GM12864 (cell line): ENCODE measurements around the gene LYSMD2.

Source experiments
- DNase-seq: peaks from one replicate; pipeline ENCODE4 v3.0.0-alpha.2; 2011; ENCODE audit warnings: low read depth
- H3K4me3 ChIP-seq: 2 replicates; pipeline ENCODE4 v1.5.1; 2011; ENCODE audit warnings: mild to moderate bottlenecking, low read depth, low read length, control low read depth
- CTCF ChIP-seq: IDR thresholded peaks from 2 replicates; pipeline ENCODE4 v1.5.1; 2011; ENCODE audit warnings: low read depth, mild to moderate bottlenecking, moderate library complexity, low read length, control low read depth, inconsistent platforms; ENCODE audit errors: missing control alignments

Gene LYSMD2

GRCh38 chr15:51738553-51738952 is 1.1 kb upstream of the LYSMD2 start:
- no peak for TF ChIP-seq CTCF
- no peak for DNase-seq
- peak overlapping the region; percentile 80; the same call in 1 of the 2 replicates for H3K4me3 ChIP-seq

- TF ChIP-seq CTCF = no peak
- peak overlapping the region; percentile 80 for H3K4me3 ChIP-seq
- no peak for DNase-seq
Measured at GRCh38 chr15:51736751-51737521, 519 bp downstream of the LYSMD2 start.

- peak overlapping the region; percentile 80 for H3K4me3 ChIP-seq
- TF ChIP-seq CTCF = no peak
- no peak for DNase-seq
Measured at GRCh38 chr15:51736069-51736468, 1.4 kb downstream of the LYSMD2 start.

- DNase-seq = no peak
- TF ChIP-seq CTCF = peak; percentile 48
- H3K4me3 ChIP-seq = peak overlapping the region; percentile 80
Measured at GRCh38 chr15:51735228-51736010, 2.0 kb downstream of the LYSMD2 start.

GRCh38 chr15:51732646-51733045 is 4.8 kb downstream of the LYSMD2 start:
- no peak overlapping the region for H3K4me3 ChIP-seq
- no peak for TF ChIP-seq CTCF
- DNase-seq = no peak

GRCh38 chr15:51731549-51732267 is 5.7 kb downstream of the LYSMD2 start:
- peak; percentile 85 for DNase-seq
- TF ChIP-seq CTCF = no peak
- peak overlapping the region; percentile 30 for H3K4me3 ChIP-seq
